PC-9 (cell line): ENCODE data around the gene HOXC12. TPM values are rescaled to one million over a fixed set of nuclear protein-coding genes. Genes with fewer than 3 reads are reported as not detected.

ENCODE experiments used
- BruUV-seq: library from RNA; stranded (reverse); fragments of 400-500 nt; replicated peaks from 2 replicates; lab custom pipeline; 2021; lab: Mats Ljungman, UMichigan
- CTCF ChIA-PET: fragments of 300-600 bp; sonication (Branson Sonifier 250); formaldehyde crosslinking; loops from one replicate; lab custom pipeline; 2022; ENCODE audit warnings: antibody characterized with exemption; lab: Charles Lee
- POLR2A ChIA-PET: fragments of 300-600 bp; sonication (Branson Sonifier 250); formaldehyde crosslinking; loops from one replicate; lab custom pipeline; 2022; ENCODE audit warnings: antibody characterized with exemption; ENCODE audit not compliant: unreplicated experiment; lab: Charles Lee
- DNase-seq, 2 experiments: peaks; one replicate each; pipeline versions ENCODE4 v3.0.0 to v3.0.0-alpha.2; 2015 to 2022; ENCODE audit warnings: mixed read lengths in 1 of 2
- H2AFZ ChIP-seq: fragments of 200-600 bp; sonication (generic); 2 replicates; pipeline ENCODE4 v1.8.1; 2017; ENCODE audit warnings: antibody characterized with exemption
- H3F3A ChIP-seq: fragments of 200-600 bp; sonication (generic); 2 replicates; pipeline ENCODE4 v1.8.1; 2017; ENCODE audit warnings: antibody characterized with exemption, mild to moderate bottlenecking, low read depth; ENCODE audit not compliant: insufficient read depth
- H3K27ac ChIP-seq: fragments of 200-600 bp; sonication (generic); 2 replicates; pipeline ENCODE4 v1.6.1; 2016; ENCODE audit warnings: mixed run types
- H3K27me3 ChIP-seq: fragments of 200-600 bp; sonication (generic); 2 replicates; pipeline ENCODE4 v1.6.1; 2016; ENCODE audit warnings: low read depth, mixed run types; ENCODE audit not compliant: insufficient read depth
- H3K36me3 ChIP-seq: fragments of 200-600 bp; sonication (generic); 2 replicates; pipeline ENCODE4 v1.6.1; 2016; ENCODE audit warnings: low read depth, mixed run types
- H3K4me1 ChIP-seq: fragments of 200-600 bp; sonication (generic); replicated peaks from 2 replicates; pipeline ENCODE4 v1.6.1; 2016; ENCODE audit warnings: mixed run types; ENCODE audit not compliant: insufficient read depth
- H3K4me2 ChIP-seq: fragments of 200-600 bp; sonication (generic); 2 replicates; pipeline ENCODE4 v1.6.1; 2017; ENCODE audit warnings: mixed run types
- H3K4me3 ChIP-seq: fragments of 200-600 bp; sonication (generic); 2 replicates; pipeline ENCODE4 v1.6.1; 2016; ENCODE audit warnings: mixed run types
- H3K79me2 ChIP-seq: fragments of 200-600 bp; sonication (generic); 2 replicates; pipeline ENCODE4 v1.6.1; 2017; ENCODE audit warnings: low read depth, mixed run types
- H3K9me2 ChIP-seq: fragments of 200-600 bp; sonication (generic); 2 replicates; pipeline ENCODE4 v1.8.1; 2017; ENCODE audit warnings: mild to moderate bottlenecking; ENCODE audit not compliant: insufficient read depth
- H3K9me3 ChIP-seq: fragments of 200-600 bp; sonication (generic); 2 replicates; pipeline ENCODE4 v1.8.1; 2016; ENCODE audit warnings: low read depth; ENCODE audit not compliant: insufficient read depth
- H4K20me1 ChIP-seq: fragments of 200-600 bp; sonication (generic); 2 replicates; pipeline ENCODE4 v1.8.1; 2017; ENCODE audit not compliant: insufficient read depth
- CTCF ChIP-seq: fragments of 200-600 bp; sonication (generic); conservative IDR thresholded peaks from 2 replicates; pipeline ENCODE4 v1.6.1; 2017; ENCODE audit warnings: mixed run types, antibody characterized with exemption, mild to moderate bottlenecking, moderate library complexity
- EZH2 ChIP-seq: fragments of 200-600 bp; sonication (generic); IDR thresholded peaks from 2 replicates; pipeline ENCODE4 v1.8.0; 2017; ENCODE audit warnings: antibody characterized with exemption, low read depth
- intact Hi-C: fragments of 100-400 bp; cut with micrococcal nuclease; formaldehyde crosslinking; loops from one replicate; pipeline ENCODE4 v1.10.0; 2022; ENCODE audit not compliant: unreplicated experiment
- total RNA-seq: library from RNA; stranded (reverse); gene quantifications from 2 replicates; pipeline ENCODE4 v1.2.3, GENCODE V29; 2021

HOXC12 gene
- total RNA-seq, 1 experiment from 2014 or later = 0.24 TPM

DNA sequence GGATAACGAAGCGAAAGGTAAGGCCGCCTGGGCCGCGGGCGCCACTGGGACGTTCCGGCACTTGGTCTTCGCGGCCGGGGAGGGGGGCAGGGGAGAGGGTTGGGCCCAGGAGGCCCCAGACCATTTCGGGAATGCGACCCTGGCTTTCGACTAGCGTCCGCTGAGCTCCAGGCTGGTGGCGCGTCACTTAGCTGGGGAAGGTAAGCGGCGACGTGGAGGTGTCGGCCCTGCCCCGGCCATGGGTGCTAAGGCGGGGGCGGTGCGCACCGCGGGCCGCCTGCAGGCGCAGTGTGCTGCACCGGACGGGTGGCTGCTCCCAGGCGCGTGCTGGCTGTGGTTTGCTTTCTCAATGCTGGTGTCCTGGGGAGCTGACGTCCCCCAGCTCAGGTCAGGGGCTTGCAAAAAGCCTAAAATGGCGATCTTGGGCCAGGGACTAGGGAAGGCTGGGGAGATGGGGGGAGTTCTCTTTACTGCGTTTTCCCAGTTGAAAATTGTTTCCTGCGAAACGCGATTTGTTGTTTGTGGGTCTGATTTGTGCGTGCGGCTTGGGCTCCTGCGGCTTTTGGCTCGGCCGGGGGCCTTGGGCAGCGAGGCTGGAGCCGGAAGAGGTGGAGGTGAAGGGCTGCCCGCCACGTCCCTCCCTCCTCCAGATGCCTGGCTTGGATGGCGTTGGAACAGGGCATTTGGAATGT, 31.4 kb downstream of the HOXC12 start:
- TF ChIP-seq CTCF (no peak), EZH2 (no peak)
- peaks cover 22% of the 10 kb centered on the region for H3K4me1 ChIP-seq
- H3F3A ChIP-seq = peaks cover 8% of the 10 kb centered on the region; the same call in 1 of the 2 replicates
- ChIA-PET POLR2A (no interaction called here), CTCF (interaction anchor here (1.1 kb wide), 1 partner anchor 215 kb away, joined by 3 read pairs; no protein-coding TSS in a partner anchor)
- H3K9me2 ChIP-seq = no peaks in the 10 kb centered on the region
- no peak overlapping the region for H3K4me2 ChIP-seq
- H3K9me3 ChIP-seq = no peaks in the 10 kb centered on the region
- no TSS peak for BruUV-seq
- no peaks in the 10 kb centered on the region for H3K79me2 ChIP-seq
- intact Hi-C loops = loop anchor here (1.0 to 5.0 kb wide), 3 partner anchors 119 to 284 kb away; no protein-coding TSS in a partner anchor
- no peak overlapping the region for H3K4me3 ChIP-seq
- no peaks in the 10 kb centered on the region for H3K27me3 ChIP-seq
- no peaks in the 10 kb centered on the region for H3K36me3 ChIP-seq
- H4K20me1 ChIP-seq = no peaks in the 10 kb centered on the region
- H2AFZ ChIP-seq = no peak overlapping the region
- no peak overlapping the region for H3K27ac ChIP-seq
- DNase-seq = no peak

DNA sequence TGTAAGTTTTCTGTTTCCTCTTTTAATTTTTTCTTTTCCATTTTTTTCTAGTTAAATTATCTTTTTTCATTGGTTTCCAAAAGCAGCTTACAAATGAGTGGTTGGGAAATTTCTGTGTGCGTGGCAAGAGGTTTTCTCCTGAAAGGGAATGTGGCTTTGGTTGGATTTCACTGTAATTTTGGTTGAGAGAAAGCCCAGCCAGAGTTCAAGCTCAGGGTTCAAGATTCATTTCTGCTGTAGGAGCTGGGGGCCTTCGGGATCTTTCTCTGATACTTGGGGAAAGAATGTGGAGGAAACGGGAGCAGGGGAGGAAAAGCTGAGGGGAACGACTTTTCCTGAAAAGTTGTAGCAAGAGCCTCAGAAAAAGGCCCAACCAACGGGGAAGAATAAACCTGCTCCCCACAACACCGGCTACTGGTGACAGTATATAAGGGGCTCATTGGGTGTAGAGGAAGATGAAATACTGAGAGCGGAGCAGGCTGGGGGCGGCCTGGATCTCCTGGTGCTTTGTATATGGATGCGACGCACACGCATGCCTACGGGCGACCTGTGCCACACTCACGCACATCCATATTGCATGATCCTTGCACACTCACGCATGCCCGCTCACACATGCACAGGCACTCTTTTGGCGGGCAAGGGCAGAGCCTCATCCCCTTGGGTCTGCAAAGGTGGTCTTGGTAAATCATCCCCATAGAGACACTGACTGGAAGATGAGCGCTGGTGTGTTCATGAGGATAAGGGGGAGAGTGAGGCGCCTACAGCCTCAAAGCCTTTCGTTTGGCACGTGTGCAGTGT, 32.2 kb downstream of the HOXC12 start:
- H3K79me2 ChIP-seq = no peaks in the 10 kb centered on the region
- H3F3A ChIP-seq = peaks cover 3% of the 10 kb centered on the region; the same call in 1 of the 2 replicates
- CTCF ChIA-PET = interaction anchor here (1.1 kb wide), 1 partner anchor 214 kb away, joined by 3 read pairs; no protein-coding TSS in a partner anchor
- no peaks in the 10 kb centered on the region for H4K20me1 ChIP-seq
- intact Hi-C loops = loop anchor here (5.0 kb wide), 2 partner anchors 120 to 285 kb away; no protein-coding TSS in a partner anchor
- H3K9me2 ChIP-seq = no peaks in the 10 kb centered on the region
- H3K9me3 ChIP-seq = no peaks in the 10 kb centered on the region
- no peak for DNase-seq
- H3K27ac ChIP-seq = no peak overlapping the region
- POLR2A ChIA-PET = no interaction called here
- no peaks in the 10 kb centered on the region for H3K36me3 ChIP-seq
- BruUV-seq = no TSS peak
- TF ChIP-seq CTCF = no peak
- no peak for TF ChIP-seq EZH2
- no peak overlapping the region for H2AFZ ChIP-seq
- no peak overlapping the region for H3K4me3 ChIP-seq
- H3K4me1 ChIP-seq = peaks cover 22% of the 10 kb centered on the region
- no peaks in the 10 kb centered on the region for H3K27me3 ChIP-seq
- no peak overlapping the region for H3K4me2 ChIP-seq

- no peak overlapping the region for H3K4me3 ChIP-seq
- CTCF ChIA-PET = interaction anchor here (0.6 kb wide), 1 partner anchor 45 kb away, joined by 13 read pairs; no protein-coding TSS in a partner anchor
Observed at GRCh38 chr12:53987787-53988230, 33.1 kb downstream of the HOXC12 start.

More at GRCh38 chr12:53987787-53988230, 33.1 kb downstream of the HOXC12 start:
- H3K9me2 ChIP-seq = no peaks in the 10 kb centered on the region
- TF ChIP-seq CTCF (no peak), EZH2 (no peak)
- POLR2A ChIA-PET = interaction anchor here (0.7 kb wide), 1 partner anchor 218 kb away, joined by 5 read pairs; no protein-coding TSS in a partner anchor
- H3K27ac ChIP-seq = no peak overlapping the region
- H3K9me3 ChIP-seq = no peaks in the 10 kb centered on the region
- H3K4me2 ChIP-seq = no peak overlapping the region
- peaks cover 3% of the 10 kb centered on the region; the same call in 1 of the 2 replicates for H3F3A ChIP-seq
- H3K79me2 ChIP-seq = no peaks in the 10 kb centered on the region
- no peak overlapping the region for H2AFZ ChIP-seq
- H3K36me3 ChIP-seq = no peaks in the 10 kb centered on the region
- H3K27me3 ChIP-seq = no peaks in the 10 kb centered on the region
- DNase-seq = no peak
- peaks cover 22% of the 10 kb centered on the region for H3K4me1 ChIP-seq
- no peaks in the 10 kb centered on the region for H4K20me1 ChIP-seq
- intact Hi-C loops = loop anchor here (2.0 to 5.0 kb wide), 4 partner anchors 121 to 286 kb away; no protein-coding TSS in a partner anchor
- BruUV-seq = no TSS peak
